Naive thymus-derived CD8-positive, alpha-beta T cell (primary cell): ENCODE results near the gene FLYWCH1. TPM values are rescaled to one million over a fixed set of nuclear protein-coding genes. Genes with fewer than 3 reads are reported as not detected.
"Not testable (repeated sequence)": the region's sequence is repeated elsewhere in the genome, so short reads cannot be mapped to it uniquely, and the experiment has no call there.

Experiments
- ATAC-seq, 2 donors: fragments of 150-1000 bp; cut with Tn5 transposase in 1 of 2; sonication (Bioruptor Pico), chemical (Tn5 transposase) in 1 of 2; 1 replicate in 1 of 2; 2 replicates in 1 of 2; pipeline ENCODE4 v1.10.0; 2021; ENCODE audit warnings: mild to moderate bottlenecking in 2 of 2, moderate library complexity in 2 of 2
- POLR2A ChIA-PET: fragments of 350-600 bp; sonication (Branson Sonifier 250); formaldehyde crosslinking; loops from one replicate; lab custom pipeline; 2021; ENCODE audit warnings: antibody characterized with exemption; lab: Charles Lee
- DNase-seq, 10 donors: peaks; one replicate each; pipeline versions ENCODE4 v3.0.0 to v3.0.0-alpha.2; 2020 to 2022
- H3K27ac Mint-ChIP-seq, 10 donors: one replicate each; pipeline ENCODE4 v1.8.0; 2020 to 2022; ENCODE audit warnings: mild to moderate bottlenecking in 10 of 10, mixed read lengths in 10 of 10, moderate library complexity in 4 of 10, inconsistent platforms in 1 of 10
- H3K27me3 Mint-ChIP-seq, 5 donors: one replicate each; pipeline ENCODE4 v1.8.0; 2021 to 2022; ENCODE audit warnings: mixed read lengths in 5 of 5
- H3K36me3 Mint-ChIP-seq, 3 donors: one replicate each; pipeline ENCODE4 v1.8.0; 2020 to 2022; ENCODE audit warnings: mixed read lengths in 3 of 3, mild to moderate bottlenecking in 2 of 3, inconsistent platforms in 1 of 3
- H3K4me1 Mint-ChIP-seq, 4 donors: one replicate each; pipeline ENCODE4 v1.8.0; 2021 to 2022; ENCODE audit warnings: mixed read lengths in 4 of 4
- H3K4me3 Mint-ChIP-seq, 10 donors: one replicate each; pipeline ENCODE4 v1.8.0; 2020 to 2022; ENCODE audit warnings: mild to moderate bottlenecking in 10 of 10, mixed read lengths in 10 of 10, moderate library complexity in 6 of 10, inconsistent platforms in 1 of 10
- H3K9me3 Mint-ChIP-seq, 9 donors: one replicate each; pipeline ENCODE4 v1.8.0; 2020 to 2022; ENCODE audit warnings: mixed read lengths in 9 of 9, mild to moderate bottlenecking in 3 of 9, inconsistent platforms in 1 of 9, moderate library complexity in 1 of 9
- polyA plus RNA-seq, 3 donors: library from polyadenylated mRNA; unstranded; fragments of 300-500 nt; fragmentation: Illumina TruSeq; gene quantifications; one replicate each; pipeline ENCODE4 v1.2.3, GENCODE V29; 2021
- total RNA-seq, 8 experiments: library from RNA in 2 of 8; stranded (reverse) in 2 of 8; gene quantifications; one replicate each; pipeline ENCODE4 v1.2.3 and lab custom pipeline; 2021 to 2026

The FLYWCH1 gene
- total and polyA plus RNA-seq, 5 experiments from 2014 or later = 5.9 to 113 (median 18.4) TPM

DNA sequence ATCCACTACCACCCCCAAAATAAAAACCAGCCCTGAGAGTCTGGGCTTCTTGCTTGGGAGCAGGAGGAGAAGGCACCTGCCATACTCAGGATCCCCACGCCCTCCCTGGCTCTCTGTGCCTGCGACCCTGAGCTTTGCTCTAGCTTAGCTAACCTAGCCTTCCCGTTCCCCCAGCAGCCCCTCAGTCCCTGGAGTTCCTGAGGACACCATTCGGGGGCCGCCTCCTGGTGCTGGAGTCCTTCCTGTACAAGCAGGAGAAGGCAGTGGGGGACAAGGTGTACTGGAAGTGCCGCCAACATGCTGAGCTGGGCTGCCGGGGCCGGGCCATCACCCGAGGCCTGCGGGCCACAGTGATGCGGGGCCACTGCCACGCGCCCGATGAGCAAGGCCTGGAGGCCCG lies 18.5 kb downstream of the FLYWCH1 start:
- no peak for ATAC-seq
- POLR2A ChIA-PET = interaction anchor here (1.2 kb wide), 1 partner anchor 18 kb away, joined by 3 read pairs; the partner anchor contains the start of gene FLYWCH1
- no peak overlapping the region for H3K4me3 Mint-ChIP-seq
- no peaks in the 10 kb centered on the region for H3K9me3 Mint-ChIP-seq
- H3K27ac Mint-ChIP-seq = no peak overlapping the region
- peaks cover 0 to 29% (median 5%) of the 10 kb centered on the region in 3 donors for H3K36me3 Mint-ChIP-seq
- H3K27me3 Mint-ChIP-seq = no peaks in the 10 kb centered on the region
- peak in 1 of 10 donors; percentile 60 for DNase-seq
- H3K4me1 Mint-ChIP-seq = peaks cover 10 to 22% (median 15%) of the 10 kb centered on the region in 4 donors

DNA sequence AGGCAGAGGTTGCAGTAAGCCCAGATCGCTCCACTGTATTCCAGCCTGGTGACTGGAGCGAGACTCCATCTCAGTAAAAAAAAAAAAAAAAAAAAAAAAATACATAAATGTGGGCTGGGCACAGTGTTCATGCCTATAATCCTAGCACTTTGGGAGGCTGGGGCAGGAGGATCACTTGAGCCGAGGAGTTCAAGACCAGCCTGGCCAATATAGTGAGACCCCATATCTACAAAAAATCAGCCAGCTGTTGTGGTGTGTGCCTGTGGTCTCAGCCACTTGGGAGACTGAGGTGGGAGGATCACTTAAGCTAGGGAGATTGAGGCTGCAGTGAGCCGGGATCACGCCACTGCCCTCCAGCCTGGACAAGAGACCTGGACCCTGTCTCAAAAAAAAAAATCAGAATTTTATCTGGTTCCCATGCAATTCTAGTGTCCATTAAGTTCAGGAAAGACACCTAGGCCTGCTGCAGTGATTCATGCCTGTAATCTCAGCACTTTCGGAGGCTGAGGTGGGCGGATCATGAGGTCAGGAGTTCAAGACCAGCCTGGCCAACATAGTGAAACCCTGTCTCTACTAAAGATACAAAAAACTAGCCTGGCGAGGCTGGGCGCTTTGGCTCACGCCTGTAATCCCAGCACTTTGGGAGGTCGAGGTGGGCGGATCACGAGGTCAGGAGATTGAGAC lies 19.6 kb downstream of the FLYWCH1 start:
- not testable (repeated sequence) for H3K27me3 Mint-ChIP-seq, H3K9me3 Mint-ChIP-seq, H3K4me3 Mint-ChIP-seq, H3K27ac Mint-ChIP-seq, ATAC-seq
- H3K36me3 Mint-ChIP-seq = peaks cover 0 to 38% (median 5%) of the 10 kb centered on the region in 3 donors
- peak in 1 of 10 donors; percentile 11 for DNase-seq
- POLR2A ChIA-PET = interaction anchor here (0.9 kb wide), 1 partner anchor 28 kb away, joined by 6 read pairs; no protein-coding TSS in a partner anchor
- H3K4me1 Mint-ChIP-seq = peaks cover 10 to 20% (median 15%) of the 10 kb centered on the region in 4 donors

DNA sequence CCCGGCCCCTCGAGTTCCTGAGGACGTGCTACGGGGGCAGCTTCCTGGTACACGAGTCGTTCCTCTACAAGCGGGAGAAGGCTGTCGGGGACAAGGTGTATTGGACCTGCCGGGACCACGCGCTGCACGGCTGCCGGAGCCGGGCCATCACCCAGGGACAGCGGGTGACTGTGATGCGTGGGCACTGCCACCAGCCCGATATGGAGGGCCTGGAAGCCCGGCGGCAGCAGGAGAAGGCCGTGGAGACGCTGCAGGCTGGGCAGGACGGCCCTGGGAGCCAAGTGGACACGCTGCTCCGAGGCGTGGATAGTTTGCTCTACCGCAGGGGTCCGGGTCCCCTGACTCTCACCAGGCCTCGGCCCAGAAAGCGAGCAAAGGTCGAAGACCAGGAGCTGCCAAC lies 21.4 kb downstream of the FLYWCH1 start:
- Mint-ChIP-seq H3K27me3 (no peaks in the 10 kb centered on the region), H3K4me3 (no peak overlapping the region), H3K4me1 (peaks cover 0 to 8% (median 5%) of the 10 kb centered on the region in 4 donors), H3K36me3 (peaks cover 0 to 44% (median 5%) of the 10 kb centered on the region in 3 donors), H3K9me3 (no peaks in the 10 kb centered on the region), H3K27ac (no peak overlapping the region)
- ATAC-seq (no peak), DNase-seq (peak in 1 of 10 donors; percentile 37)
- POLR2A ChIA-PET = interaction anchor here (0.6 kb wide), 2 partner anchors 20 to 1758 kb away, joined by 3 to 5 read pairs; no protein-coding TSS in a partner anchor

DNA sequence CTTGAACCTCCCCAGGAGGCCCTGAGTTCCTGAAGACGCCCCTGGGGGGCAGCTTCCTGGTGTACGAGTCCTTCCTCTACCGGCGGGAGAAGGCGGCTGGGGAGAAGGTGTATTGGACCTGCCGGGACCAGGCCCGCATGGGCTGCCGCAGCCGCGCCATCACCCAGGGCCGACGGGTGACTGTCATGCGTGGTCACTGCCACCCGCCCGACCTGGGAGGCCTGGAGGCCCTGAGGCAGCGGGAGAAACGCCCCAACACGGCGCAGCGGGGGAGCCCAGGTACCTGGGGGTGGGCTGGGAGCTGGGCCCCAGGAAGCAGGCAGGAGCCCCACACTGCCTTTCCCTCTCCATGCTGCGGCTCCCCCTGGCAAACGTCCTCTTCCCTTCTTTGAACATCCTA lies 22.0 kb downstream of the FLYWCH1 start:
- Mint-ChIP-seq H3K36me3 (peaks cover 0 to 50% (median 5%) of the 10 kb centered on the region in 3 donors), H3K4me3 (no peak overlapping the region), H3K9me3 (no peaks in the 10 kb centered on the region), H3K27ac (no peak overlapping the region), H3K27me3 (no peaks in the 10 kb centered on the region), H3K4me1 (peaks cover 0 to 8% (median 5%) of the 10 kb centered on the region in 4 donors)
- POLR2A ChIA-PET = no interaction called here
- DNase-seq = peak in 1 of 10 donors; percentile 37
- ATAC-seq = no peak

DNA sequence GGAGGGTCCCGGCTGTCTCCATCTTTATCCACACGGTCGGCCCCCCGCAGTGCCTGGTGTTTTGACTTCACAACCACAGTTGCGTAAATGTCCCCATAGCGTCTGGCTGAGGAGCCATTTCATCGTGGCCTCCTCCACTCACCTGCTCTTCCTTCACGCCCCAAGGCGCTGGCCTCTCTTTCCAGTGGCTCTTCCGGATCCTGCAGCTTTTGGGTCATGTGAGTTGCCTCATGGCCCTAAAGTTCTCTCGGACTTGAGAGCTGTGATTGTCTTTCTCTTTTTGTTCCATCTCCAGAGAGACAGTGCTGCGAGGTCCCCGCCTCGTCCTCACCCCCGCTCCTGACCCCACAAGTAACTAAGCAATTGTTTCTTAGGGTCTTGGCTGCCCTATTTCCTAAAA lies 22.7 kb downstream of the FLYWCH1 start:
- Mint-ChIP-seq H3K36me3 (peaks cover 0 to 57% (median 7%) of the 10 kb centered on the region in 3 donors), H3K4me3 (no peak overlapping the region), H3K9me3 (no peaks in the 10 kb centered on the region), H3K27ac (peak overlapping the region in 1 of 10 donors; percentile 16), H3K27me3 (no peaks in the 10 kb centered on the region), H3K4me1 (peaks cover 0 to 8% (median 5%) of the 10 kb centered on the region in 4 donors)
- POLR2A ChIA-PET = no interaction called here
- ATAC-seq (no peak), DNase-seq (peak in 1 of 10 donors; percentile 34)

DNA sequence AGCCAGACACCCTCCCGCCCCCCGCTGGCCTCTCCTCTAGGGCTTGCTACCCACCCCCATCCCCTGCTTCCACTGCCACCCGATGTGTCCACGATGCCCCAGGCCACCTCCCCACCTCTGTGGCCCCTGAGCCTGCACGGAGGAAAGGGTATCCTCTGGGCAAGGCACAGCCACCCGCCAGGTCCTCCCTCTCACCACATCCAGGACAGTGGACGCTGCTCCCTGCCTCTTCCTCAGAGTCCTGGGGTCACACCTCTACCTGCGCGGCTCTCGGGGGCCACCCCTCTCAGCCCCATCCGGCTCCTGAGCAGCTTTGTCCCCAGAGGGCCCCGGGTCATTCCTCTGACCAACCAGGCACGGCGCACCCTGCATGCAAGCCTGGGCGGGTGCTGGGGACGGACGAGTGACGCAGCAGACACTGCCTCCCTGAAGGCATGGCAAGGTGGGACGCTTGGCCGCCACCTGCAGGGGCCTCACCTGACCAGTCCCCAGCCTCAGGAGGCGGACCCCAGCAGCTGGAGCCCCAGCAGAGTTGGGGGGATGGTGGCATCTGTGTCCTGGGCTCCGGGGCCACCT lies 24.8 kb downstream of the FLYWCH1 start:
- POLR2A ChIA-PET = interaction anchor here (0.5 kb wide), 1 partner anchor 1955 kb away, joined by 3 read pairs; the partner anchor contains the start of gene SOX8
- Mint-ChIP-seq H3K27me3 (no peaks in the 10 kb centered on the region), H3K36me3 (peaks cover 0 to 75% (median 13%) of the 10 kb centered on the region in 3 donors), H3K4me1 (peaks cover 0 to 8% (median 5%) of the 10 kb centered on the region in 4 donors), H3K27ac (no peak overlapping the region), H3K9me3 (no peaks in the 10 kb centered on the region), H3K4me3 (no peak overlapping the region)
- peak in 1 of 10 donors; percentile 61 for DNase-seq
- no peak for ATAC-seq

DNA sequence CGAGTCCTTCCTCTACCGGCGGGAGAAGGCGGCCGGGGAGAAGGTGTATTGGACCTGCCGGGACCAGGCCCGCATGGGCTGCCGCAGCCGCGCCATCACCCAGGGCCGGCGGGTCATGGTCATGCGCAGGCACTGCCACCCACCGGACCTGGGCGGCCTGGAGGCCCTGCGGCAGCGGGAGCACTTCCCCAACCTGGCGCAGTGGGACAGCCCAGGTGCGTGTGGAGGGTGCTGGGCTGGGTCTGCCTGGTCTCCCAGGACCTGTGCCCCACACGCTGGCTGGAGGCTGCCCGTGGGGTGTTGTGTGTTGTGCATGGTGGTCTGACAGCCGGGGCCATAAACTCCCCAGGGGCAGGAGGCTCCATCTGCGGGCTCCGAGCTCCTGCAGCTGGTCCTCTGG lies 25.4 kb downstream of the FLYWCH1 start:
- DNase-seq (no peak), ATAC-seq (no peak)
- H3K4me3 Mint-ChIP-seq = no peak overlapping the region
- H3K9me3 Mint-ChIP-seq = no peaks in the 10 kb centered on the region
- H3K27me3 Mint-ChIP-seq = no peaks in the 10 kb centered on the region
- POLR2A ChIA-PET = no interaction called here
- H3K36me3 Mint-ChIP-seq = peaks cover 0 to 77% (median 11%) of the 10 kb centered on the region in 3 donors
- no peak overlapping the region for H3K27ac Mint-ChIP-seq
- peaks cover 0 to 8% (median 5%) of the 10 kb centered on the region in 4 donors for H3K4me1 Mint-ChIP-seq

DNA sequence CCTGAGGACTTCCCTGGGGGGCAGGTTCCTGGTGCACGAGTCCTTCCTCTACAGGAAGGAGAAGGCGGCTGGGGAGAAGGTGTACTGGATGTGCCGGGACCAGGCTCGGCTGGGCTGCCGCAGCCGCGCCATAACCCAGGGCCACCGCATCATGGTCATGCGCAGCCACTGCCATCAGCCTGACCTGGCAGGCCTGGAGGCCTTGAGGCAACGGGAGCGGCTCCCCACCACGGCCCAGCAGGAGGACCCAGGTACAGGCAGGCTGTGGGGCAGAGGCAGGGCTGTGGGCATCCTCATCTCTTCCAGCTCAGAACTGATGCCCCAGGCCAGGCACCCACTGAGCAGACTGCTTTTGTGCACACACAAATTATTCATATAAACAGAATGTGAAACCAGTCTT lies 26.5 kb downstream of the FLYWCH1 start:
- Mint-ChIP-seq H3K4me3 (no peak overlapping the region), H3K27ac (no peak overlapping the region), H3K27me3 (no peaks in the 10 kb centered on the region), H3K36me3 (peaks cover 0 to 76% (median 15%) of the 10 kb centered on the region in 3 donors), H3K4me1 (peaks cover 0 to 5% (median 4%) of the 10 kb centered on the region in 4 donors), H3K9me3 (no peaks in the 10 kb centered on the region)
- DNase-seq (peak in 1 of 10 donors; percentile 54), ATAC-seq (no peak)
- POLR2A ChIA-PET = no interaction called here

DNA sequence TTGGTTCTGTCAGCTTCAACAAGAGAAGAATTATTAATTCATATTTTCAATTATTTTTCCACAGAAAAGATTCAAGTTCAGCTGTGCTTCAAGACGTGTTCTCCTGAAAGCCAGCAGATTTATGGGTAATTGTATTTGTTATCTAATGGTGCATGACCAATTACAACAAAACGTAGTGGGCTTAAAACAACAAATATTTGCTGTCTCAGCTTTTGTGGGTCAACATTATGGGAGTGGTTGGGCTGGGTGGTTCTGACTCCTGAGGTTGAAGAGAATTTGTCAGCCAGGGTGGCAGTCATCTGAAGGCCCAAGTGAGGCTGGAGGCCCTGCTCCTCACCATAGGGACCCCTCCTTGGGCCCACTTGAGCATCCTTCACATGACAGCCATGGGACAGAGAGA lies 28.2 kb downstream of the FLYWCH1 start:
- H3K27me3 Mint-ChIP-seq = no peaks in the 10 kb centered on the region
- ATAC-seq (no peak), DNase-seq (peak in 1 of 10 donors; percentile 3)
- POLR2A ChIA-PET = no interaction called here
- peaks cover 0 to 74% (median 17%) of the 10 kb centered on the region in 3 donors for H3K36me3 Mint-ChIP-seq
- no peak overlapping the region for H3K27ac Mint-ChIP-seq
- no peaks in the 10 kb centered on the region for H3K9me3 Mint-ChIP-seq
- peaks cover 0 to 5% (median under 1%) of the 10 kb centered on the region in 4 donors for H3K4me1 Mint-ChIP-seq
- H3K4me3 Mint-ChIP-seq = no peak overlapping the region

DNA sequence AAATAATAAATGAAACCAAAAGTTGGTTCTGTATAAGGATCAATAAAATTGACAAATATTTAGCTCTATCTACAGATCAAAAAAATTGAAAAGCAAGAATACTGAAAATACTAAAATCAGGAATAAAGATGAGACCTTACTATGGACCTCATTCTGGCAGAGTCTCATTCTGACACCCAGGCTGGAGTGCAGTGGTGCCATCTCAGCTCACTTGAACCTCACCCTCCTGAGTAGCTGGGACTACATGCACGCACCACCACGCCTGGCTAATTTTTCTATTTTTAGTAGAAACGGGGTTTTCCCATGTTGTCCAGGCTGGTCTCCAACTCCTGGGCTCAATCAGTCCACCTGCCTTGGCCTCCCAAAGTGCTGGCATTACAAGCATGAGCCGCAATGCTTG lies 30.3 kb downstream of the FLYWCH1 start:
- Mint-ChIP-seq H3K36me3 (peaks cover 0 to 67% (median 20%) of the 10 kb centered on the region in 3 donors), H3K4me1 (no peaks in the 10 kb centered on the region)

DNA sequence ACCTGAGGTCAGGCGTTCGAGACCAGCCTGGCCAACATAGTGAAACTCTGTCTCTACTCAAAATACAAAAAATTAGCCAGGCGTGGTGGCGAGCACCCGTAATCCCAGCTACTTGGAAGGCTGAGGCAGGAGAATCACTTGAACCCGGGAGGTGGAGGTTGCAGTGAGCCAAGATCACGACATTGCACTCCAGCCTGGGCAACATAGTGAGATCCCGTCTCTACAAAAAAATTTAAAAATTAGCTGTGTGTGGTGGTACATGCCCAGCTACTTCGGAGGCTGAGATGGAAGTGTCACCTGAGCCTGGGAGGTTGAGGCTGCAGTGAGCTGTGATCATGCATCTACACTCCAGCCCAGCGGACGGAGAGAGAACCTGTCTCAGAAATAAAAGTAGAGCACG lies 32.0 kb downstream of the FLYWCH1 start:
- ATAC-seq, H3K27me3 Mint-ChIP-seq, H3K27ac Mint-ChIP-seq, H3K9me3 Mint-ChIP-seq, H3K4me3 Mint-ChIP-seq, H3K4me1 Mint-ChIP-seq, POLR2A ChIA-PET: not testable (repeated sequence)
- H3K36me3 Mint-ChIP-seq = peaks cover 0 to 58% (median 20%) of the 10 kb centered on the region in 3 donors
- peak in 1 of 10 donors; percentile 21 for DNase-seq

More for the DNA sequence above, 30.3 kb downstream of the FLYWCH1 start:
- no peak overlapping the region for H3K4me3 Mint-ChIP-seq
- peak overlapping the region in 1 of 10 donors; percentile 53 for H3K27ac Mint-ChIP-seq
- no peak for ATAC-seq
- no peak for DNase-seq
- no peaks in the 10 kb centered on the region for H3K27me3 Mint-ChIP-seq
- no peaks in the 10 kb centered on the region for H3K9me3 Mint-ChIP-seq
- POLR2A ChIA-PET = no interaction called here

DNA sequence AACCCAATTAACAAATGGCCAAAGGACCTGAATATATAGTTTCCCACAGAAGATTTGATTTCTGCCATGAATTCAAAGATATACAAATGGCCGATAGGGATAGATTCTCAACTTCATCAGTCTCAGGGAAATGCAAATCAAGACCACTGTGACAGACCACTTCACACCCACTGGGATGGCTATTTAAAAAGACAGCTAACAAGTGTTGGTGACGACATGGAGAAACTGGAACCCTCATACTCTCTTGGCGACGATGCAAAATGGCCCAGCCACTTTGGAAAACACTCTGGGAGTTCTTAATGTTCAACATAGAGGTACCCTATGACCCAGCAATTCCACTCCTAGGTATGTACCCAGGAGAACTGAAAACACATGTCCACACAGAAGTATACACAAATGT lies 34.9 kb downstream of the FLYWCH1 start:
- no peaks in the 10 kb centered on the region for H3K9me3 Mint-ChIP-seq
- no peak for DNase-seq
- no peaks in the 10 kb centered on the region for H3K27me3 Mint-ChIP-seq
- peaks cover 0 to 2% (median under 1%) of the 10 kb centered on the region in 4 donors for H3K4me1 Mint-ChIP-seq
- H3K27ac Mint-ChIP-seq = no peak overlapping the region
- POLR2A ChIA-PET = no interaction called here
- no peak for ATAC-seq
- H3K36me3 Mint-ChIP-seq = peaks cover 0 to 30% (median 15%) of the 10 kb centered on the region in 3 donors
- H3K4me3 Mint-ChIP-seq = no peak overlapping the region
